GM11168 (cell line): ENCODE results near the gene CAPZA1.

ENCODE experiments used
- in situ Hi-C: fragments of 300-500 bp; cut with MboI; formaldehyde crosslinking; loops from one replicate; pipeline ENCODE4 v1.12.0; 2022; ENCODE audit warnings: low sequenced_read_pairs; ENCODE audit not compliant: unreplicated experiment

CAPZA1 gene

DNA sequence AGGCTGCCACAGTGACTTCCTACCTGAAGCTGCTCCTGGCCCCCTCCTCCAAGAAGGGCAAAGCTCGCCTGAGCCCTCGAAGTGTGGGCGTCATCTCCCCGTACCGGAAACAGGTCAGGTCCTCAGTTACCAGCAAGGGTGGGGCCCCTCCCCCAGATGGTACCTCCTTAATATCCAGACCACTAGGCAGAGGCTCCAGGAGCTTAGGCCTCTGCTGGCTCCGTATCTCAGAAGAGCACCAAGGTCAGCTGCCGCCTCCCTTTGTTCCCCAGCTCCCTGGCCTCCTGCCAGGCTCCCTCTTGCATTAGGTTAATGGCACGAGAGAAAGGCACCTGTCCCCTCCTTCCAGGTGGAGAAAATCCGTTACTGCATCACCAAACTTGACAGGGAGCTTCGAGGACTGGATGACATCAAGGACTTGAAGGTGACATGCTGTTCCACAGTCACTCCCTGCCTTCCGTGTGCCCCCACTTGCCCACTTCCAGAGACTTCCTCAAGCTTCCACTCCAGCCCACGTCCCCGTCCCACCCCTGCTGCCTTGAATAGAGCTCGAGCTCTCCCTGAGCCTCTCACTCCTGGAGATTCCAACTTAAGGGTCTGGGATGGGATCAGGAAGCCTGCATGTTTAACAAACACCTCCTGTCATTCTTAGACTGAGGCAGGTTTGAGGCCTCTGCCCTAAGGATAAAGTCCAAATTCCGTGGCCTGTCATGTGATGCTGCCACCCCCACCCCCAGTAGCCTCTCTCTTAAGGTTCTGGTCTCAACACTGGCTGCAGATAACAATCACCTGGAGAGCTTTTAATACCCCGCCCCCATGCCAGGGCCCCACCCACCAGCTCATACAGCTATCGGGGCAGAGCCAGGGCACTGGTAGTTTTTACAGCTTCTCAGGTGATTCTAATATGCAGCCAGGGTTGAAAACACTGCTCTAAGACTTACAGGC, 79.0 kb downstream of the CAPZA1 start:
- in situ Hi-C loops: no loop called here

GRCh38 chr1:112699425-112700144, 80.0 kb downstream of the CAPZA1 start:
- in situ Hi-C loops: loop anchor here (25.0 kb wide), 2 partner anchors 212 to 338 kb away; no protein-coding TSS in a partner anchor

DNA sequence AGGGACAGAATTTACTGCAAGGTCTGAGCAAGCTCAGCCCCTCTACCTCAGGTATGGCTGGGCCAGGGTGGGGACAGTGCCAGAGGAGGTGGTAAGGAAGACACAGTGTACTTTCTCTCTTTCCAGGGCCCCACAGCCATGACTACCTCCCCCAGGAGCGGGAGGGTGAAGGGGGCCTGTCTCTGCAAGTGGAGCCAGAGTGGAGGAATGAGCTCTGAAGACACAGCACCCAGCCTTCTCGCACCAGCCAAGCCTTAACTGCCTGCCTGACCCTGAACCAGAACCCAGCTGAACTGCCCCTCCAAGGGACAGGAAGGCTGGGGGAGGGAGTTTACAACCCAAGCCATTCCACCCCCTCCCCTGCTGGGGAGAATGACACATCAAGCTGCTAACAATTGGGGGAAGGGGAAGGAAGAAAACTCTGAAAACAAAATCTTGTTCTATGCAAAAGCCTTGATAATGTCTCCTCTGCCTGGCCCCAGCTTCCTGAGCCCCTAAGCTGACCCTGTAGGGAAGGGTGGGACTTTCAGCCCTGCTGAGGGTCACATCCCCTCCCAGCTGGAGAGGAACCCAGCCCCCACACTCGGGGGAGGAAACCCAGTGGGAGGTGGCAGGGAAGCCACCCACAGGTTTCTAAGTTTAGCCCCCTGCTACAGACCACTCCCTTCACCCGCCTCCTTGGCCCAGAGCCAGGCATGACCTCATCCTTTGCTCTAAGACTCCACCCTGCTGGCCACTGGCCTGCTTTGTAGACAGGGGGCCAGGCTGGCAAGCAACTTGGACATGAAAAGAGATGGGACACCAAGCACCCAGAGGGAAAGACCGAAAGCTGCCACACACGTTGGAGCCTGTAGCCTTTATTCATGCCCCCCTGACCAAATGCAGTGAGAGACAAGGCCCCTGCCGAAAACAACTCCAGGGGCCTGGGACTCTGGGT, 80.9 kb downstream of the CAPZA1 start:
- in situ Hi-C loops: loop anchor here (25.0 kb wide), 2 partner anchors 213 to 337 kb away; no protein-coding TSS in a partner anchor

- in situ Hi-C loops: loop anchor here (25.0 kb wide), 2 partner anchors 214 to 336 kb away; no protein-coding TSS in a partner anchor
Observed at GRCh38 chr1:112701227-112702066, 81.8 kb downstream of the CAPZA1 start.

DNA sequence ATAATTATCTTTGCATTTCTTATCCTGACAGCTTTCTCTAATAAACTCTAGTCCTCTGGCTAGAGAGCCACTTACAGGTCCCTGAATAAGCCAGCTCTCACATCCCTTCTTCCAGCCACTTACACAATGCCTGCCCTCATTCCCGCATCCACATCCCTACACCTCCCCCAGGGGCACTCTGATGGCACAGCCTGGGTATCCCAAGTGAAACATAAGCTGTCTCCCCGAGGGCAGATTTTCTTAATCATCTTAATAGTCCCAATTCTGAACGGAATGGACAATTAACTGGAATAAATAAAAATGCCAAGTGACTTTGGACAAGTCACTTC, 82.4 kb downstream of the CAPZA1 start:
- in situ Hi-C loops: loop anchor here (25.0 kb wide), 2 partner anchors 215 to 335 kb away; no protein-coding TSS in a partner anchor

- in situ Hi-C loops: loop anchor here (25.0 kb wide), 2 partner anchors 215 to 335 kb away; no protein-coding TSS in a partner anchor
Observed at GRCh38 chr1:112702420-112703261, 83.0 kb downstream of the CAPZA1 start.

- in situ Hi-C loops: loop anchor here (25.0 kb wide), 2 partner anchors 216 to 334 kb away; no protein-coding TSS in a partner anchor
Observed at GRCh38 chr1:112703706-112704105, 84.1 kb downstream of the CAPZA1 start.

- in situ Hi-C loops: loop anchor here (25.0 kb wide), 2 partner anchors 217 to 333 kb away; no protein-coding TSS in a partner anchor
Observed at GRCh38 chr1:112704391-112704933, 84.8 kb downstream of the CAPZA1 start.

- in situ Hi-C loops: loop anchor here (5.0 to 25.0 kb wide), 3 partner anchors 218 to 332 kb away; no protein-coding TSS in a partner anchor
Observed at GRCh38 chr1:112704934-112705627, 85.4 kb downstream of the CAPZA1 start.

GRCh38 chr1:112706505-112707220, 87.0 kb downstream of the CAPZA1 start, which contains the start of gene RHOC:
TSS of gene RHOC (minus strand) at chr1:112707127. CDS start at chr1:112703799, 3,328 bp downstream.
- in situ Hi-C loops: loop anchor here (5.0 to 25.0 kb wide), 3 partner anchors 219 to 331 kb away; no protein-coding TSS in a partner anchor

- in situ Hi-C loops: loop anchor here (5.0 to 25.0 kb wide), 3 partner anchors 220 to 330 kb away; no protein-coding TSS in a partner anchor
Observed at GRCh38 chr1:112707221-112708001, 87.8 kb downstream of the CAPZA1 start.

DNA sequence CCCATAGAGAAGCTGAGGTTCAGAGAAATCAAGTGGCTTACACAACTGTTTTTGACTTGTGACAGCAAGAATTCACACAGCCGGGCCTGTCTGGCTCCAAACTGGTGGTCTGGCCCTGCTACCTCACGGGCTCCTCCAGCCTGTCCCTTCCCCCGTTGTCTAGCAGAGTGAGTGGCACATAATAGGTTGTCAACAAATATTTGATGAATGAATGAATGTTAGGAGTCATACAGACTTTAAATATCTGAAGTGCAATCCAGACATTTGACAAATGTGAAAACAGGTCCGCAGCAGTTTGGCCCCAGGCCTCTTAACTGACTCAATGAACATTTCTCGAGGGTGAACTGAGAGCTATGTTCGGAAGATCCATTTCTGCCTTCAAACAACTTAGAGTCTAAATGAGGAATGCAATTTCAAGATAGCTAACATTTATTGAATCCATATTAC, 88.4 kb downstream of the CAPZA1 start:
- in situ Hi-C loops: loop anchor here (5.0 to 25.0 kb wide), 3 partner anchors 221 to 329 kb away; no protein-coding TSS in a partner anchor

GRCh38 chr1:112708489-112708888, 88.9 kb downstream of the CAPZA1 start:
- in situ Hi-C loops: loop anchor here (5.0 to 25.0 kb wide), 3 partner anchors 221 to 329 kb away; no protein-coding TSS in a partner anchor

DNA sequence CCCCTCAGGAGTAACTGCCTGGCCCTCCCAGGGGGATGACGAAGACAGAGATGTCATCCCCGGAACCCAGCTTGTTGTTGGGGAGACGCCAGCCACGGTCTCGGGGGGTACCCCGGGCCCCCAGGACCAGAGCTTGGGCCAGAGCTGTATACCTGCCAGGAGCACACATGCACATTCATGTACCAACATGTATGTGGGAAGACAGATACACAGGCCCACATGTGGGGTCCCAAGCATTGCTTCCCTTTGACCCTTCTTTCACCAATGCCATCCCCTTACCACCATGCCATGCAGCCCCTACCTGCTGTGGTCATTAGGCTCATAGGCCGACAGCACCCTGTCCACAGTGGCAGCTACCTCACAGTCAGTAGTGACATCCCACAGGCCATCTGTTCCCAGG, 90.5 kb downstream of the CAPZA1 start:
- in situ Hi-C loops: loop anchor here (25.0 kb wide), 2 partner anchors 223 to 327 kb away; no protein-coding TSS in a partner anchor

DNA sequence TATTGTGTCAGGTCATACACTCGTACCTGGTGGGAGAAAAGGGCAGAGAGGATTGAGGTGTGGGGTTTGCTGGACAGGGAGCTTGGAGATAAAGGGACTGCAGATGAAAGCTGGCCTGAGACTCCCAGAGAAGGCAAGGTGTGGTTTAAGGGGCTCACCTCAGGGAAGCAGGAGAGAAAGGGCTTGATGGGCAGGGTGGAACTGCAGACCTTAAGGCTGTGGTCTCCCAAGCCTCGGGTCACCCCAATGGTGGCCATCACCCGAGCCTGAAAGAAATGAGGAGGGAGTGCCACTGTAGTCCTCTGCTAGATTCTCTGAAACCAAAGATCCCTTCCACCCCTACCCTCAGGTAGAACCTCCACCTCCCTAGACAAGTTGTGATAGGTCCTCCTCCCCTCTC, 91.0 kb downstream of the CAPZA1 start:
- in situ Hi-C loops: loop anchor here (25.0 kb wide), 2 partner anchors 223 to 327 kb away; no protein-coding TSS in a partner anchor
